Measurements from ENCODE around the gene B4GALT6.
A peak's percentile ranks its signal among the peaks of the same experiment; 100 is the strongest.

The B4GALT6 gene

GRCh38 chr18:31614044-31614443 is 70.3 kb downstream of the B4GALT6 start:
- H3K4me1 ChIP-seq (ENCODE audit: control insufficient read depth, insufficient read depth, low read length, poor library complexity, severe bottlenecking): peaks cover 12% of the 10 kb centered on the region

GRCh38 chr18:31612124-31612523 is 72.3 kb downstream of the B4GALT6 start:
- no peak overlapping the region for H3K4me3 ChIP-seq (ENCODE audit: extremely low read depth, insufficient read depth, low read length, poor library complexity, severe bottlenecking)

More at GRCh38 chr18:31614044-31614443, 70.3 kb downstream of the B4GALT6 start:
- Histone ChIP-seq H3K9me3 (ENCODE audit: control insufficient read depth, low read length) (no peaks in the 10 kb centered on the region), H3K27ac (ENCODE audit: low read depth, low read length, severe bottlenecking) (no peak overlapping the region), H3K4me3 (ENCODE audit: extremely low read depth, insufficient read depth, low read length, poor library complexity, severe bottlenecking) (no peak overlapping the region), H3K36me3 (ENCODE audit: control insufficient read depth, insufficient read depth, low read length) (no peaks in the 10 kb centered on the region)
- 89 to 90% methylated on average over 2 of the region's 2 CpGs for WGBS, 2 experiments (ENCODE audit: insufficient coverage in 2 of 2)

GRCh38 chr18:31611511-31611910 is 72.9 kb downstream of the B4GALT6 start:
- peaks cover 12% of the 10 kb centered on the region for H3K4me1 ChIP-seq (ENCODE audit: control insufficient read depth, insufficient read depth, low read length, poor library complexity, severe bottlenecking)
- H3K36me3 ChIP-seq (ENCODE audit: control insufficient read depth, insufficient read depth, low read length): no peaks in the 10 kb centered on the region
- no peak overlapping the region for H3K4me3 ChIP-seq (ENCODE audit: extremely low read depth, insufficient read depth, low read length, poor library complexity, severe bottlenecking)
- WGBS, 2 experiments (ENCODE audit: insufficient coverage in 2 of 2): 93 to 100% methylated on average over 1 to 3 of the region's 5 CpGs
- H3K9me3 ChIP-seq (ENCODE audit: control insufficient read depth, low read length): no peaks in the 10 kb centered on the region
- H3K27ac ChIP-seq (ENCODE audit: low read depth, low read length, severe bottlenecking): no peak overlapping the region

More at GRCh38 chr18:31612124-31612523, 72.3 kb downstream of the B4GALT6 start:
- Histone ChIP-seq H3K4me1 (ENCODE audit: control insufficient read depth, insufficient read depth, low read length, poor library complexity, severe bottlenecking) (peaks cover 12% of the 10 kb centered on the region), H3K9me3 (ENCODE audit: control insufficient read depth, low read length) (no peaks in the 10 kb centered on the region), H3K36me3 (ENCODE audit: control insufficient read depth, insufficient read depth, low read length) (no peaks in the 10 kb centered on the region), H3K27ac (ENCODE audit: low read depth, low read length, severe bottlenecking) (no peak overlapping the region)
- WGBS, 2 experiments (ENCODE audit: insufficient coverage in 2 of 2): 85 to 91% methylated on average over 2 to 4 of the region's 6 CpGs

- WGBS, 2 experiments (ENCODE audit: insufficient coverage in 2 of 2): 46 to 74% methylated on average over 5 to 6 of the region's 8 CpGs
- H3K9me3 ChIP-seq (ENCODE audit: control insufficient read depth, low read length): no peaks in the 10 kb centered on the region
- H3K36me3 ChIP-seq (ENCODE audit: control insufficient read depth, insufficient read depth, low read length): no peaks in the 10 kb centered on the region
- H3K27ac ChIP-seq (ENCODE audit: low read depth, low read length, severe bottlenecking): no peak overlapping the region
- H3K4me3 ChIP-seq (ENCODE audit: extremely low read depth, insufficient read depth, low read length, poor library complexity, severe bottlenecking): no peak overlapping the region
- peaks cover 12% of the 10 kb centered on the region for H3K4me1 ChIP-seq (ENCODE audit: control insufficient read depth, insufficient read depth, low read length, poor library complexity, severe bottlenecking)
Observed at GRCh38 chr18:31610286-31611205, 73.8 kb downstream of the B4GALT6 start.

GRCh38 chr18:31609886-31610285 is 74.5 kb downstream of the B4GALT6 start:
- Histone ChIP-seq H3K4me1 (ENCODE audit: control insufficient read depth, insufficient read depth, low read length, poor library complexity, severe bottlenecking) (peaks cover 12% of the 10 kb centered on the region), H3K36me3 (ENCODE audit: control insufficient read depth, insufficient read depth, low read length) (no peaks in the 10 kb centered on the region), H3K4me3 (ENCODE audit: extremely low read depth, insufficient read depth, low read length, poor library complexity, severe bottlenecking) (no peak overlapping the region), H3K27ac (ENCODE audit: low read depth, low read length, severe bottlenecking) (no peak overlapping the region), H3K9me3 (ENCODE audit: control insufficient read depth, low read length) (no peaks in the 10 kb centered on the region)
- 100% methylated on average over 2 of the region's 2 CpGs; no CpG with 5 or more reads in 1 of the 2 experiments for WGBS, 2 experiments (ENCODE audit: insufficient coverage in 2 of 2)

GRCh38 chr18:31607384-31607783 is 77.0 kb downstream of the B4GALT6 start:
- Histone ChIP-seq H3K4me1 (ENCODE audit: control insufficient read depth, insufficient read depth, low read length, poor library complexity, severe bottlenecking) (peaks cover 12% of the 10 kb centered on the region), H3K36me3 (ENCODE audit: control insufficient read depth, insufficient read depth, low read length) (no peaks in the 10 kb centered on the region), H3K9me3 (ENCODE audit: control insufficient read depth, low read length) (no peaks in the 10 kb centered on the region), H3K27ac (ENCODE audit: low read depth, low read length, severe bottlenecking) (no peak overlapping the region), H3K4me3 (ENCODE audit: extremely low read depth, insufficient read depth, low read length, poor library complexity, severe bottlenecking) (no peak overlapping the region)
- WGBS, 2 experiments (ENCODE audit: insufficient coverage in 2 of 2): 77 to 88% methylated on average over 2 of the region's 5 CpGs

- no peak overlapping the region for H3K4me3 ChIP-seq (ENCODE audit: extremely low read depth, insufficient read depth, low read length, poor library complexity, severe bottlenecking)
- peaks cover 12% of the 10 kb centered on the region for H3K4me1 ChIP-seq (ENCODE audit: control insufficient read depth, insufficient read depth, low read length, poor library complexity, severe bottlenecking)
- no peak overlapping the region for H3K27ac ChIP-seq (ENCODE audit: low read depth, low read length, severe bottlenecking)
- H3K36me3 ChIP-seq (ENCODE audit: control insufficient read depth, insufficient read depth, low read length): no peaks in the 10 kb centered on the region
- H3K9me3 ChIP-seq (ENCODE audit: control insufficient read depth, low read length): no peaks in the 10 kb centered on the region
- no CpG with 5 or more reads among the region's 2 CpGs for WGBS, 2 experiments (ENCODE audit: insufficient coverage in 2 of 2)
Observed at GRCh38 chr18:31606265-31606664, 78.1 kb downstream of the B4GALT6 start.

GRCh38 chr18:31603315-31603714 is 81.1 kb downstream of the B4GALT6 start:
- H3K4me1 ChIP-seq (ENCODE audit: control insufficient read depth, insufficient read depth, low read length, poor library complexity, severe bottlenecking): no peaks in the 10 kb centered on the region
- H3K9me3 ChIP-seq (ENCODE audit: control insufficient read depth, low read length): no peaks in the 10 kb centered on the region
- no peak overlapping the region for H3K4me3 ChIP-seq (ENCODE audit: extremely low read depth, insufficient read depth, low read length, poor library complexity, severe bottlenecking)
- H3K27ac ChIP-seq (ENCODE audit: low read depth, low read length, severe bottlenecking): no peak overlapping the region
- no peaks in the 10 kb centered on the region for H3K36me3 ChIP-seq (ENCODE audit: control insufficient read depth, insufficient read depth, low read length)

- no peak overlapping the region for H3K27ac ChIP-seq (ENCODE audit: low read depth, low read length, severe bottlenecking)
- H3K4me3 ChIP-seq (ENCODE audit: extremely low read depth, insufficient read depth, low read length, poor library complexity, severe bottlenecking): no peak overlapping the region
- 93% methylated on average over 10 of the region's 13 CpGs for WGBS, 2 experiments (ENCODE audit: insufficient coverage in 2 of 2)
- H3K36me3 ChIP-seq (ENCODE audit: control insufficient read depth, insufficient read depth, low read length): no peaks in the 10 kb centered on the region
- H3K4me1 ChIP-seq (ENCODE audit: control insufficient read depth, insufficient read depth, low read length, poor library complexity, severe bottlenecking): peaks cover 9% of the 10 kb centered on the region
- H3K9me3 ChIP-seq (ENCODE audit: control insufficient read depth, low read length): no peaks in the 10 kb centered on the region
Observed at GRCh38 chr18:31598021-31598805, 86.2 kb downstream of the B4GALT6 start.

GRCh38 chr18:31596081-31596872 is 88.1 kb downstream of the B4GALT6 start:
- Histone ChIP-seq H3K9me3 (ENCODE audit: control insufficient read depth, low read length) (no peaks in the 10 kb centered on the region), H3K4me1 (ENCODE audit: control insufficient read depth, insufficient read depth, low read length, poor library complexity, severe bottlenecking) (peaks cover 9% of the 10 kb centered on the region), H3K27ac (ENCODE audit: low read depth, low read length, severe bottlenecking) (peak overlapping the region; percentile 78), H3K4me3 (ENCODE audit: extremely low read depth, insufficient read depth, low read length, poor library complexity, severe bottlenecking) (no peak overlapping the region), H3K36me3 (ENCODE audit: control insufficient read depth, insufficient read depth, low read length) (no peaks in the 10 kb centered on the region)
- 92 to 97% methylated on average over 6 to 9 of the region's 9 CpGs for WGBS, 2 experiments (ENCODE audit: insufficient coverage in 2 of 2)

Data from mesodermal cell (in vitro differentiated cells).